HG03064 (cell line): ENCODE data around the gene PHYH.

ENCODE experiments used
- ATAC-seq: cut with Tn5 transposase; IDR thresholded peaks from one replicate; pipeline ENCODE4 v1.9.1; 2021; ENCODE audit warnings: low read depth; ENCODE audit not compliant: unreplicated experiment

PHYH gene

GRCh38 chr10:13231808-13232207, 68.1 kb downstream of the PHYH start:
- ATAC-seq = no peak

- no peak for ATAC-seq
Measured at GRCh38 chr10:13231190-13231589, 68.7 kb downstream of the PHYH start.
